SU-DHL-6 (cell line): ENCODE results near the gene OTOF.

Experiments used
- H2AFZ ChIP-seq: fragments of 200-600 bp; sonication (generic); 2 replicates; pipeline ENCODE4 v1.6.1; 2014; ENCODE audit warnings: low read depth, mild to moderate bottlenecking, moderate library complexity, mixed read lengths, antibody characterized with exemption, low read length; ENCODE audit not compliant: severe bottlenecking
- H3F3A ChIP-seq: fragments of 200-600 bp; shearing (Covaris generic); 2 replicates; pipeline ENCODE4 v1.6.0; 2016; ENCODE audit warnings: antibody characterized with exemption, mild to moderate bottlenecking; ENCODE audit not compliant: insufficient read depth
- H3K27ac ChIP-seq: fragments of 200-600 bp; sonication (generic); 2 replicates; pipeline ENCODE4 v1.5.1; 2016; ENCODE audit warnings: low read depth, mild to moderate bottlenecking, low read length, moderate library complexity, mixed read lengths
- H3K27me3 ChIP-seq: fragments of 200-600 bp; sonication (generic), shearing (Covaris generic); 2 replicates; pipeline ENCODE4 v1.6.0; 2014; ENCODE audit warnings: mild to moderate bottlenecking, low read length
- H3K36me3 ChIP-seq: fragments of 200-600 bp; sonication (generic); 2 replicates; pipeline ENCODE4 v1.6.1; 2014; ENCODE audit warnings: mild to moderate bottlenecking, low read length, mixed read lengths
- H3K4me2 ChIP-seq: fragments of 300-600, 200-600 bp; shearing (Covaris generic), sonication (generic); 2 replicates; pipeline ENCODE4 v1.6.0; 2014; ENCODE audit warnings: low read length, low read depth, mild to moderate bottlenecking; ENCODE audit not compliant: poor library complexity, severe bottlenecking
- H3K4me3 ChIP-seq: fragments of 200-600 bp; sonication (generic); 2 replicates; pipeline ENCODE4 v1.5.1; 2014; ENCODE audit warnings: antibody characterized with exemption, low read length, mild to moderate bottlenecking, mixed read lengths; ENCODE audit not compliant: insufficient read depth, poor library complexity, severe bottlenecking
- H3K79me2 ChIP-seq: fragments of 200-600 bp; sonication (generic); 2 replicates; pipeline ENCODE4 v1.6.1; 2014; ENCODE audit warnings: mild to moderate bottlenecking, low read length, moderate library complexity; ENCODE audit not compliant: insufficient read depth
- H3K9ac ChIP-seq: fragments of 200-600 bp; sonication (generic); 2 replicates; pipeline ENCODE4 v1.7.0; 2014; ENCODE audit warnings: mild to moderate bottlenecking, low read length
- H3K9me2 ChIP-seq: fragments of 200-600 bp; sonication (generic); replicated peaks from 2 replicates; pipeline ENCODE4 v1.6.1; 2014; ENCODE audit warnings: low read length; ENCODE audit not compliant: insufficient read depth
- H3K9me3 ChIP-seq: fragments of 200-600 bp; sonication (generic); 2 replicates; pipeline ENCODE4 v1.6.1; 2014; ENCODE audit warnings: low read length, mixed read lengths; ENCODE audit not compliant: insufficient read depth
- H4K20me1 ChIP-seq: fragments of 200-600 bp; sonication (generic); 2 replicates; pipeline ENCODE4 v1.6.1; 2014; ENCODE audit warnings: low read depth, mild to moderate bottlenecking, antibody characterized with exemption, low read length, moderate library complexity, mixed read lengths
- EZH2phosphoT487 ChIP-seq: fragments of 200-600 bp; sonication (generic), shearing (Covaris generic); conservative IDR thresholded peaks from 2 replicates; pipeline ENCODE4 v1.6.1; 2018; ENCODE audit warnings: mild to moderate bottlenecking, antibody characterized with exemption, low read length, moderate library complexity, mixed read lengths
- TF ChIP-seq, protein P1 (sequence below): fragments of 200-600 bp; sonication (generic); IDR thresholded peaks from one replicate; pipeline ENCODE4 v1.5.1; 2017; ENCODE audit warnings: antibody characterized with exemption, mild to moderate bottlenecking, low read length, moderate library complexity; ENCODE audit not compliant: insufficient read depth, poor library complexity, severe bottlenecking

OTOF gene

DNA sequence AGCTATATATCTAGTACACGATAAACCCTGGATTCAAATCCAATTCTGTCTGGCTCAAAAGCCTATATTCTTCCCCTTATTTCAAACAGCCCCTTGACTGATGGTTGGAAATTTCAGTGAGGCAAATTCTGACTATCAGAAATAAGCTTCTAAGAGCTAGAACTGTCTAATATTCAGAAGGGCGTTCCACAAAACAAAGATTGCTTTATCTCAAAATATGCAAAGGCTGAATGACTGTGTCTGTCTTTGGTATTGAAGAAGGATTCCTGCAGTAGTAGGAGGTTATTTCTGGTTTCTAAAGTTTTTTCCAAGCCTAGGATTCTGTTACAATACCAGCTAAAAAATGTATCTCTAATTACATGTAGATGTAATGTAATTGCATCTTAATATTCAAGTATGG, 45.1 kb downstream of the OTOF start:
- no peaks in the 10 kb centered on the region for H3K9me3 ChIP-seq
- H2AFZ ChIP-seq = no peak overlapping the region
- H4K20me1 ChIP-seq = no peaks in the 10 kb centered on the region
- TF ChIP-seq EZH2phosphoT487 = no peak
- TF ChIP-seq, protein P1, sequence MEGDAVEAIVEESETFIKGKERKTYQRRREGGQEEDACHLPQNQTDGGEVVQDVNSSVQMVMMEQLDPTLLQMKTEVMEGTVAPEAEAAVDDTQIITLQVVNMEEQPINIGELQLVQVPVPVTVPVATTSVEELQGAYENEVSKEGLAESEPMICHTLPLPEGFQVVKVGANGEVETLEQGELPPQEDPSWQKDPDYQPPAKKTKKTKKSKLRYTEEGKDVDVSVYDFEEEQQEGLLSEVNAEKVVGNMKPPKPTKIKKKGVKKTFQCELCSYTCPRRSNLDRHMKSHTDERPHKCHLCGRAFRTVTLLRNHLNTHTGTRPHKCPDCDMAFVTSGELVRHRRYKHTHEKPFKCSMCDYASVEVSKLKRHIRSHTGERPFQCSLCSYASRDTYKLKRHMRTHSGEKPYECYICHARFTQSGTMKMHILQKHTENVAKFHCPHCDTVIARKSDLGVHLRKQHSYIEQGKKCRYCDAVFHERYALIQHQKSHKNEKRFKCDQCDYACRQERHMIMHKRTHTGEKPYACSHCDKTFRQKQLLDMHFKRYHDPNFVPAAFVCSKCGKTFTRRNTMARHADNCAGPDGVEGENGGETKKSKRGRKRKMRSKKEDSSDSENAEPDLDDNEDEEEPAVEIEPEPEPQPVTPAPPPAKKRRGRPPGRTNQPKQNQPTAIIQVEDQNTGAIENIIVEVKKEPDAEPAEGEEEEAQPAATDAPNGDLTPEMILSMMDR = no peak
- H3K79me2 ChIP-seq = no peaks in the 10 kb centered on the region
- H3F3A ChIP-seq = no peaks in the 10 kb centered on the region
- no peak overlapping the region for H3K4me3 ChIP-seq
- no peak overlapping the region for H3K9ac ChIP-seq
- no peaks in the 10 kb centered on the region for H3K36me3 ChIP-seq
- H3K27ac ChIP-seq = no peak overlapping the region
- H3K9me2 ChIP-seq = no peaks in the 10 kb centered on the region
- H3K27me3 ChIP-seq = no peaks in the 10 kb centered on the region
- H3K4me2 ChIP-seq = no peak overlapping the region

DNA sequence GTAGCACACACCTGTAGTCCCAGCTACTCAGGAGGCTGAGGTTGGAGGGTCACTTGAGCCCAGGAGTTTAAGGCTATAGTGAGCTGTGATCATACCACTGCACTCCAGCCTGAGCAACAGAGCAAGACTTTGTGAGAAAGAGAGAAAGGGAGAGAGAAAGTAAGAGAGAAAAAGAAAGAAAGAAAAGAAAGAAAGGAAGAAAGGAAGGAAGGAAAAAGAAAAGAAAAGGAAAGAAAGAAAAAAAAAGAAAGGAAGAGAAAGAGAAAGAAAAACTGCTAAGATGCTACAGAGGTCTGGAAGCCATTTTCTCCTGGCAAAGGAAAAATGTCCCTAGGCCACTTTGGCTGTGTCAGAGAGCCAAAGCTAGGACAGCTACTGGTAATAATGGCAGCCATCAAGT, 45.6 kb downstream of the OTOF start:
- no peak overlapping the region for H2AFZ ChIP-seq
- no peak overlapping the region for H3K4me2 ChIP-seq
- no peaks in the 10 kb centered on the region for H3F3A ChIP-seq
- H3K79me2 ChIP-seq = no peaks in the 10 kb centered on the region
- H3K27me3 ChIP-seq = no peaks in the 10 kb centered on the region
- H3K9me3 ChIP-seq = no peaks in the 10 kb centered on the region
- no peaks in the 10 kb centered on the region for H3K9me2 ChIP-seq
- H3K9ac ChIP-seq = no peak overlapping the region
- no peak overlapping the region for H3K27ac ChIP-seq
- no peak overlapping the region for H3K4me3 ChIP-seq
- no peaks in the 10 kb centered on the region for H3K36me3 ChIP-seq
- H4K20me1 ChIP-seq = no peaks in the 10 kb centered on the region
- no peak for TF ChIP-seq EZH2phosphoT487
- TF ChIP-seq, protein P1 = no peak

DNA sequence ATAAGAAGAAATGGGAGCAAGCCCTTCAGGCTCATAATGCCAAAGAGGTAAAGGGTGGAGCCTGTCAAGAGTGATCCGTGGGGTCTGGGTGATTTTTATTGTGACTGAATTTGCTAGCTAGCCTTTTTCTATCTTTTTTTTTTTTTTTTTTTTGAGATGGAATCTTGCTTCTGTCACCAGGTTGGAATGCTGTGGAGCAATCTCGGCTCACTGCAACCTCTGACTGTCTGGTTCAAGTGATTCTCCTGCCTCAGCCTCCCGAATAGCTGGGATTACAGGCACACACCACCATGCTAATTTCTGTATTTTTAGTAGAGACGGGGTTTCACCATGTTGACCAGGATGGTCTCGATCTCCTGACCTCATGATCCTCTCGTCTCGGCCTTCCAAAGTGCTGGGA, 47.1 kb downstream of the OTOF start:
- H3K79me2 ChIP-seq = no peaks in the 10 kb centered on the region
- no peaks in the 10 kb centered on the region for H3K36me3 ChIP-seq
- no peaks in the 10 kb centered on the region for H4K20me1 ChIP-seq
- TF ChIP-seq, protein P1 = no peak
- TF ChIP-seq EZH2phosphoT487 = no peak
- no peaks in the 10 kb centered on the region for H3K9me2 ChIP-seq
- H3K27me3 ChIP-seq = no peaks in the 10 kb centered on the region
- H3K4me3 ChIP-seq = no peak overlapping the region
- no peak overlapping the region for H2AFZ ChIP-seq
- H3K27ac ChIP-seq = no peak overlapping the region
- H3K4me2 ChIP-seq = no peak overlapping the region
- no peaks in the 10 kb centered on the region for H3K9me3 ChIP-seq
- no peak overlapping the region for H3K9ac ChIP-seq
- no peaks in the 10 kb centered on the region for H3F3A ChIP-seq
